ENCODE results near the gene ASAP3.
"Not testable (repeated sequence)": the region's sequence is repeated elsewhere in the genome, so short reads cannot be mapped to it uniquely, and the experiment has no call there.

The ASAP3 gene

DNA sequence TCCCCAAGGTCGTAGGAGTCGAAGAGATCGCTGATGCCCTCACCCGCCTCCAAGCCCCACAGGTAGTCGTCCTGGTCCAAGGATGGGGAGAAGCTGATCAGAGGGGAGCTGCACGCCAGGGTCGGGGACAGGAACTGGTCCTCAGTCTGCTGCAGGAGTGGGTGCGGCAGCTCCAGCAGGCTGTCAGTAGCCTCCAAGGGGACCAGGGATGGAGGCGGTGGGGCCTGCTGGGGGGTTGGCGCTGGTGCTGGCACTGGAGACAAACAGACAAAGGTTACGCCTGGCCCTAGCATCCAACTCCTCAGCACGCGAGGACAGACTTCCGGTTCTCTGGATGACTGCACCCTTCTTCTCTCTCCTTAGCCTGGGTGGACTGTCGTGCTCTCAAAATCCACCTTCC, 25.9 kb upstream of the ASAP3 start:
- H3K4me2 ChIP-seq (ENCODE audit: insufficient read depth, low read length): no peak overlapping the region
- peaks cover 45% of the 10 kb centered on the region for H4K20me1 ChIP-seq (ENCODE audit: insufficient read depth, low read length)
- H3K9ac ChIP-seq (ENCODE audit: low read depth, low read length): no peak overlapping the region
- ATAC-seq (ENCODE audit: insufficient read depth, low read depth): no peak
- peaks cover 93% of the 10 kb centered on the region for H3K36me3 ChIP-seq (ENCODE audit: insufficient read depth, low read length)
- H3K27me3 ChIP-seq (ENCODE audit: insufficient read depth, low read length, poor library complexity): no peaks in the 10 kb centered on the region
- H3K79me2 ChIP-seq (ENCODE audit: insufficient read depth, low read length): peaks cover 12% of the 10 kb centered on the region
- no peaks in the 10 kb centered on the region for H3K9me3 ChIP-seq (ENCODE audit: insufficient read depth, low read length, severe bottlenecking)
- H3K4me3 ChIP-seq (ENCODE audit: low read depth in 1 of 2, low read length in 2 of 2): no peak overlapping the region
- no peak for DNase-seq
- H2AFZ ChIP-seq (ENCODE audit: low read depth, low read length): no peak overlapping the region
- no peak overlapping the region for H3K27ac ChIP-seq (ENCODE audit: low read length)
- TF ChIP-seq EZH2 (IDR thresholded peaks at IDR 0.05; ENCODE audit: borderline replicate concordance, low read depth, low read length, severe bottlenecking): no peak
- TF ChIP-seq, protein P1, sequence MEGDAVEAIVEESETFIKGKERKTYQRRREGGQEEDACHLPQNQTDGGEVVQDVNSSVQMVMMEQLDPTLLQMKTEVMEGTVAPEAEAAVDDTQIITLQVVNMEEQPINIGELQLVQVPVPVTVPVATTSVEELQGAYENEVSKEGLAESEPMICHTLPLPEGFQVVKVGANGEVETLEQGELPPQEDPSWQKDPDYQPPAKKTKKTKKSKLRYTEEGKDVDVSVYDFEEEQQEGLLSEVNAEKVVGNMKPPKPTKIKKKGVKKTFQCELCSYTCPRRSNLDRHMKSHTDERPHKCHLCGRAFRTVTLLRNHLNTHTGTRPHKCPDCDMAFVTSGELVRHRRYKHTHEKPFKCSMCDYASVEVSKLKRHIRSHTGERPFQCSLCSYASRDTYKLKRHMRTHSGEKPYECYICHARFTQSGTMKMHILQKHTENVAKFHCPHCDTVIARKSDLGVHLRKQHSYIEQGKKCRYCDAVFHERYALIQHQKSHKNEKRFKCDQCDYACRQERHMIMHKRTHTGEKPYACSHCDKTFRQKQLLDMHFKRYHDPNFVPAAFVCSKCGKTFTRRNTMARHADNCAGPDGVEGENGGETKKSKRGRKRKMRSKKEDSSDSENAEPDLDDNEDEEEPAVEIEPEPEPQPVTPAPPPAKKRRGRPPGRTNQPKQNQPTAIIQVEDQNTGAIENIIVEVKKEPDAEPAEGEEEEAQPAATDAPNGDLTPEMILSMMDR (IDR thresholded peaks at IDR 0.05; ENCODE audit: borderline replicate concordance, extremely low read depth, low read length, poor library complexity, severe bottlenecking): no peak
- H3K4me1 ChIP-seq (ENCODE audit: insufficient read depth, low read length): no peaks in the 10 kb centered on the region

- Histone ChIP-seq H3K4me2 (ENCODE audit: insufficient read depth, low read length) (no peak overlapping the region), H4K20me1 (ENCODE audit: insufficient read depth, low read length) (peaks cover 34% of the 10 kb centered on the region), H3K79me2 (ENCODE audit: insufficient read depth, low read length) (no peaks in the 10 kb centered on the region), H2AFZ (ENCODE audit: low read depth, low read length) (no peak overlapping the region), H3K4me3 (ENCODE audit: low read depth in 1 of 2, low read length in 2 of 2) (no peak overlapping the region), H3K9me3 (ENCODE audit: insufficient read depth, low read length, severe bottlenecking) (no peaks in the 10 kb centered on the region), H3K36me3 (ENCODE audit: insufficient read depth, low read length) (peaks cover 59% of the 10 kb centered on the region), H3K27me3 (ENCODE audit: insufficient read depth, low read length, poor library complexity) (no peaks in the 10 kb centered on the region), H3K27ac (ENCODE audit: low read length) (no peak overlapping the region), H3K9ac (ENCODE audit: low read depth, low read length) (no peak overlapping the region), H3K4me1 (ENCODE audit: insufficient read depth, low read length) (no peaks in the 10 kb centered on the region)
- no peak for DNase-seq
- ATAC-seq (ENCODE audit: insufficient read depth, low read depth): no peak
- TF ChIP-seq, protein P1 (IDR thresholded peaks at IDR 0.05; ENCODE audit: borderline replicate concordance, extremely low read depth, low read length, poor library complexity, severe bottlenecking): no peak
- TF ChIP-seq EZH2 (IDR thresholded peaks at IDR 0.05; ENCODE audit: borderline replicate concordance, low read depth, low read length, severe bottlenecking): no peak
Measured at GRCh38 chr1:23506376-23507107, 22.6 kb upstream of the ASAP3 start.

- no peak overlapping the region for H3K4me3 ChIP-seq (ENCODE audit: low read depth in 1 of 2, low read length in 2 of 2)
- no peaks in the 10 kb centered on the region for H3K9me3 ChIP-seq (ENCODE audit: insufficient read depth, low read length, severe bottlenecking)
- H3K79me2 ChIP-seq (ENCODE audit: insufficient read depth, low read length): no peaks in the 10 kb centered on the region
- no peak overlapping the region for H3K9ac ChIP-seq (ENCODE audit: low read depth, low read length)
- H2AFZ ChIP-seq (ENCODE audit: low read depth, low read length): no peak overlapping the region
- H3K4me2 ChIP-seq (ENCODE audit: insufficient read depth, low read length): no peak overlapping the region
- H3K27ac ChIP-seq (ENCODE audit: low read length): no peak overlapping the region
- H4K20me1 ChIP-seq (ENCODE audit: insufficient read depth, low read length): peaks cover 31% of the 10 kb centered on the region
- ATAC-seq (ENCODE audit: insufficient read depth, low read depth) (0 out of 3 replicates have a peak, but pooled peaks have one; percentile 12), DNase-seq (no peak)
- TF ChIP-seq EZH2 (IDR thresholded peaks at IDR 0.05; ENCODE audit: borderline replicate concordance, low read depth, low read length, severe bottlenecking): no peak
- TF ChIP-seq, protein P1 (IDR thresholded peaks at IDR 0.05; ENCODE audit: borderline replicate concordance, extremely low read depth, low read length, poor library complexity, severe bottlenecking): no peak
- no peaks in the 10 kb centered on the region for H3K27me3 ChIP-seq (ENCODE audit: insufficient read depth, low read length, poor library complexity)
- H3K4me1 ChIP-seq (ENCODE audit: insufficient read depth, low read length): no peaks in the 10 kb centered on the region
- peaks cover 52% of the 10 kb centered on the region for H3K36me3 ChIP-seq (ENCODE audit: insufficient read depth, low read length)
Measured at GRCh38 chr1:23505851-23506250, 21.9 kb upstream of the ASAP3 start.

GRCh38 chr1:23504156-23504555, 20.2 kb upstream of the ASAP3 start:
- not testable (repeated sequence) for H3K4me2 ChIP-seq (ENCODE audit: insufficient read depth, low read length); H3K4me1 ChIP-seq (ENCODE audit: insufficient read depth, low read length); H3K27ac ChIP-seq (ENCODE audit: low read length); H3K9ac ChIP-seq (ENCODE audit: low read depth, low read length); DNase-seq; H3K27me3 ChIP-seq (ENCODE audit: insufficient read depth, low read length, poor library complexity); H3K9me3 ChIP-seq (ENCODE audit: insufficient read depth, low read length, severe bottlenecking); H2AFZ ChIP-seq (ENCODE audit: low read depth, low read length); H3K79me2 ChIP-seq (ENCODE audit: insufficient read depth, low read length); H3K4me3 ChIP-seq (ENCODE audit: low read depth in 1 of 2, low read length in 2 of 2); ATAC-seq (ENCODE audit: insufficient read depth, low read depth)
- Histone ChIP-seq H4K20me1 (ENCODE audit: insufficient read depth, low read length) (peaks cover 15% of the 10 kb centered on the region), H3K36me3 (ENCODE audit: insufficient read depth, low read length) (peaks cover 35% of the 10 kb centered on the region)
